ACHN (cell line): Measurements from ENCODE around the gene TMEM81.

Experiments
- DNase-seq: peaks from one replicate; pipeline ENCODE4 v3.0.0-alpha.2; 2015
- in situ Hi-C: cut with HindIII; loops from 2 replicates; pipeline ENCODE4 v1.10.0; 2017; ENCODE audit warnings: low sequenced_read_pairs, low pct_ligation_motif_present, low pct_unique_long_range_greater_than_20kb

Gene TMEM81

GRCh38 chr1:205064741-205065316 is 19.4 kb downstream of the TMEM81 start:
- in situ Hi-C loops = no loop called here
- no peak for DNase-seq

- in situ Hi-C loops = no loop called here
- DNase-seq = no peak
Measured at GRCh38 chr1:205064301-205064700, 20.0 kb downstream of the TMEM81 start.

- in situ Hi-C loops = no loop called here
- no peak for DNase-seq
Measured at GRCh38 chr1:205062895-205063294, 21.4 kb downstream of the TMEM81 start.

- no peak for DNase-seq
- in situ Hi-C loops = no loop called here
Measured at GRCh38 chr1:205062319-205062718, 21.9 kb downstream of the TMEM81 start.

GRCh38 chr1:205061665-205062069 is 22.6 kb downstream of the TMEM81 start:
- DNase-seq = peak; percentile 77
- in situ Hi-C loops = no loop called here

GRCh38 chr1:205061227-205061626 is 23.0 kb downstream of the TMEM81 start:
- in situ Hi-C loops = no loop called here
- DNase-seq = no peak

GRCh38 chr1:205060746-205061145 is 23.5 kb downstream of the TMEM81 start:
- in situ Hi-C loops = no loop called here
- DNase-seq = no peak

- in situ Hi-C loops = no loop called here
Measured at GRCh38 chr1:205059660-205060059, 24.6 kb downstream of the TMEM81 start.

GRCh38 chr1:205058853-205059252 is 25.4 kb downstream of the TMEM81 start:
- in situ Hi-C loops = no loop called here
- no peak for DNase-seq

More at GRCh38 chr1:205059660-205060059, 24.6 kb downstream of the TMEM81 start:
- no peak for DNase-seq

- no peak for DNase-seq
- in situ Hi-C loops = no loop called here
Measured at GRCh38 chr1:205057808-205058575, 26.3 kb downstream of the TMEM81 start.

GRCh38 chr1:205056956-205057568 is 27.2 kb downstream of the TMEM81 start:
- in situ Hi-C loops = no loop called here

GRCh38 chr1:205056188-205056611 is 28.1 kb downstream of the TMEM81 start:
- DNase-seq = no peak
- in situ Hi-C loops = no loop called here

More at GRCh38 chr1:205056956-205057568, 27.2 kb downstream of the TMEM81 start:
- DNase-seq = no peak

GRCh38 chr1:205054013-205054412 is 30.2 kb downstream of the TMEM81 start:
- DNase-seq = no peak
- in situ Hi-C loops = no loop called here

- DNase-seq = no peak
- in situ Hi-C loops = no loop called here
Measured at GRCh38 chr1:205053296-205053695, 31.0 kb downstream of the TMEM81 start.

- in situ Hi-C loops = no loop called here
- DNase-seq = no peak
Measured at GRCh38 chr1:205052690-205053089, 31.6 kb downstream of the TMEM81 start.

GRCh38 chr1:205049479-205049878 is 34.8 kb downstream of the TMEM81 start:
- no peak for DNase-seq
- in situ Hi-C loops = no loop called here

GRCh38 chr1:205048382-205048781 is 35.9 kb downstream of the TMEM81 start:
- DNase-seq = no peak
- in situ Hi-C loops = no loop called here

GRCh38 chr1:205047764-205048231 is 36.5 kb downstream of the TMEM81 start:
- in situ Hi-C loops = no loop called here
- no peak for DNase-seq

GRCh38 chr1:205046870-205047269 is 37.4 kb downstream of the TMEM81 start:
- DNase-seq = no peak
- in situ Hi-C loops = no loop called here

- in situ Hi-C loops = no loop called here
Measured at GRCh38 chr1:205045146-205045545, 39.1 kb downstream of the TMEM81 start.

More at GRCh38 chr1:205045146-205045545, 39.1 kb downstream of the TMEM81 start:
- DNase-seq = no peak
